ENCODE results near the gene LSM3. TPM values are rescaled to one million over a fixed set of nuclear protein-coding genes. Genes with fewer than 3 reads are reported as not detected.

Gene LSM3
- total RNA-seq, 2 experiments from 2014 or later = 12.4 to 21.9 TPM

- TF ChIP-seq CTCF (conservative IDR thresholded peaks at IDR 0.05; ENCODE audit: low read length) = no peak
- TF ChIP-seq EZH2phosphoT487 (IDR thresholded peaks at IDR 0.05; ENCODE audit: borderline replicate concordance, low read depth, low read length) = no peak
- CTCF ChIA-PET (ENCODE audit: unreplicated experiment) = no interaction called here
- Histone ChIP-seq H3K4me1 (ENCODE audit: insufficient read depth, low read length, poor library complexity, severe bottlenecking) (no peaks in the 10 kb centered on the region), H3K9me2 (ENCODE audit: insufficient read depth, low read length) (no peaks in the 10 kb centered on the region), H3K27ac (ENCODE audit: low read depth, low read length, poor library complexity, severe bottlenecking) (no peak overlapping the region), H3K4me2 (ENCODE audit: low read length) (no peak overlapping the region), H3K79me2 (ENCODE audit: insufficient read depth, low read depth, low read length) (no peaks in the 10 kb centered on the region), H3K4me3 (ENCODE audit: low read depth, low read length, poor library complexity, severe bottlenecking) (no peak overlapping the region), H4K20me1 (ENCODE audit: insufficient read depth, low read length) (no peaks in the 10 kb centered on the region), H3K36me3 (ENCODE audit: insufficient read depth, low read length) (no peaks in the 10 kb centered on the region), H2AFZ (ENCODE audit: low read length) (no peak overlapping the region), H3K9me3 (ENCODE audit: low read length) (0 out of 2 replicates have a peak, but pooled peaks cover 8% of the 10 kb centered on the region)
- DNase-seq (ENCODE audit: low spot score) = no peak
- BruUV-seq (replicated peaks) = no TSS peak
- POLR2A ChIA-PET = no interaction called here
- intact Hi-C loops (cut with micrococcal nuclease; ENCODE audit: unreplicated experiment) = no loop called here
These were observed 58.8 kb downstream of the LSM3 start for GRCh38 chr3:14237457-14237856.

- intact Hi-C loops (cut with micrococcal nuclease; ENCODE audit: unreplicated experiment) = no loop called here
- TF ChIP-seq CTCF (conservative IDR thresholded peaks at IDR 0.05; ENCODE audit: low read length) = no peak
- H3K4me3 ChIP-seq (ENCODE audit: low read depth, low read length, poor library complexity, severe bottlenecking) = no peak overlapping the region
- H3K36me3 ChIP-seq (ENCODE audit: insufficient read depth, low read length) = no peaks in the 10 kb centered on the region
- H4K20me1 ChIP-seq (ENCODE audit: insufficient read depth, low read length) = no peaks in the 10 kb centered on the region
- ChIA-PET CTCF (ENCODE audit: unreplicated experiment) (no interaction called here), POLR2A (interaction anchor here (1.0 to 1.8 kb wide), 2 partner anchors 24 to 33 kb away, joined by 3 to 4 read pairs; no protein-coding TSS in a partner anchor)
- no peak overlapping the region for H2AFZ ChIP-seq (ENCODE audit: low read length)
- 0 out of 2 replicates have a peak, but pooled peaks cover 8% of the 10 kb centered on the region for H3K9me3 ChIP-seq (ENCODE audit: low read length)
- no peaks in the 10 kb centered on the region for H3K79me2 ChIP-seq (ENCODE audit: insufficient read depth, low read depth, low read length)
- no TSS peak for BruUV-seq (replicated peaks)
- no peak overlapping the region for H3K27ac ChIP-seq (ENCODE audit: low read depth, low read length, poor library complexity, severe bottlenecking)
- no peaks in the 10 kb centered on the region for H3K9me2 ChIP-seq (ENCODE audit: insufficient read depth, low read length)
- no peaks in the 10 kb centered on the region for H3K4me1 ChIP-seq (ENCODE audit: insufficient read depth, low read length, poor library complexity, severe bottlenecking)
- no peak overlapping the region for H3K4me2 ChIP-seq (ENCODE audit: low read length)
- no peak for DNase-seq (ENCODE audit: low spot score)
These were observed 59.7 kb downstream of the LSM3 start for GRCh38 chr3:14238356-14238755.

- intact Hi-C loops (cut with micrococcal nuclease; ENCODE audit: unreplicated experiment) = no loop called here
- H2AFZ ChIP-seq (ENCODE audit: low read length) = no peak overlapping the region
- H3K4me2 ChIP-seq (ENCODE audit: low read length) = no peak overlapping the region
- no peaks in the 10 kb centered on the region for H3K36me3 ChIP-seq (ENCODE audit: insufficient read depth, low read length)
- no peak overlapping the region for H3K27ac ChIP-seq (ENCODE audit: low read depth, low read length, poor library complexity, severe bottlenecking)
- TF ChIP-seq EZH2phosphoT487 (IDR thresholded peaks at IDR 0.05; ENCODE audit: borderline replicate concordance, low read depth, low read length) (no peak), CTCF (conservative IDR thresholded peaks at IDR 0.05; ENCODE audit: low read length) (no peak)
- CTCF ChIA-PET (ENCODE audit: unreplicated experiment) = no interaction called here
- H3K9me3 ChIP-seq (ENCODE audit: low read length) = 0 out of 2 replicates have a peak, but pooled peaks cover 3% of the 10 kb centered on the region
- H4K20me1 ChIP-seq (ENCODE audit: insufficient read depth, low read length) = no peaks in the 10 kb centered on the region
- no TSS peak for BruUV-seq (replicated peaks)
- H3K4me1 ChIP-seq (ENCODE audit: insufficient read depth, low read length, poor library complexity, severe bottlenecking) = no peaks in the 10 kb centered on the region
- no peaks in the 10 kb centered on the region for H3K79me2 ChIP-seq (ENCODE audit: insufficient read depth, low read depth, low read length)
- H3K4me3 ChIP-seq (ENCODE audit: low read depth, low read length, poor library complexity, severe bottlenecking) = no peak overlapping the region
- H3K9me2 ChIP-seq (ENCODE audit: insufficient read depth, low read length) = no peaks in the 10 kb centered on the region
- DNase-seq (ENCODE audit: low spot score) = no peak
- POLR2A ChIA-PET = interaction anchor here (1.0 to 1.8 kb wide), 2 partner anchors 25 to 33 kb away, joined by 3 to 4 read pairs; no protein-coding TSS in a partner anchor
These were observed 60.3 kb downstream of the LSM3 start for GRCh38 chr3:14238930-14239329.
